ENCODE data around the gene CACTIN. TPM values are rescaled to one million over a fixed set of nuclear protein-coding genes. Genes with fewer than 3 reads are reported as not detected.

CACTIN gene
- total and polyA plus RNA-seq, 2 of the 8 experiments (the other 6 are each of a cell fraction or from before 2014, with no cell fraction given) = 25.8 to 29.9 TPM

DNA sequence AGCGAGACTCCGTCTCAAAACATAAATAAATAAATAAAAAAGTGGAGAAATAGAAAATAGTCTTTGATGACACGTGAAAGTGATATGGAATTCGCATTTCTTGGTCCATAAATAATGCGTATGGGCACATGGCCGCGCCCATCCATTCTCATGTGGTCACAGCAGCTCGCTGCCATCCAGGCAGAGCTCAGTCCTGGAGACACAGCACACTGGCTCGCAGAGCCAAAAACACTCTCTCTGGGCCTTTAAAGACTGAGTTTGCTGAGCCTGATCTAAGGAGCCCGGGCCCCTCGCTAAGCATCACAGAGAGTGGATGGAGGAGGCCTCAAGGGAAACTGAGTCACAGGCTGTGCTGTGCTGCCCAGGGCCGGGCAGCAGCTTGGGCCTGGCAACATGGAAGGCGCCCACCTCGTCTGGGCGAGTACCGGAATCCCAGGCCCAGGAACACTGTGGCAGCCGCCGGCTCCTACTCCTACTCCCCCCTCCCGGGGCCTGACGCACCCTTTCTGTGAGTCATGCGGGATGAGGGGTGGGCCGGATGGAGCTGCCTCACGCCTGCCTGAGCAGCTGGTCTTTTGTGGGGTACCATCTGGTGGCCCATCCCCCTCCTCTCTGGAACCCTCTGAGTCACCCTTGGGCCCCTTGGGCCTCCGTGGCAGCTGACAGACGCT is 28.9 kb upstream of the CACTIN start:
- no peak overlapping the region for H3K9ac ChIP-seq (replicated peaks in 1 of 4; ENCODE audit: extremely low read depth in 1 of 4, low read depth in 3 of 4, low read length in 3 of 4)
- no peak overlapping the region for H4K91ac ChIP-seq (replicated peaks; ENCODE audit: insufficient read length, low read length)
- H2BK120ac ChIP-seq (replicated peaks; ENCODE audit: low read depth, low read length) = no peak overlapping the region
- H2BK15ac ChIP-seq (ENCODE audit: low read length) = no peak overlapping the region
- H3K56ac ChIP-seq (replicated peaks; ENCODE audit: insufficient read length, low read depth, low read length) = no peak overlapping the region
- H3K27ac ChIP-seq (ENCODE audit: low read depth, low read length) = no peak overlapping the region
- ChIA-PET CTCF (ENCODE audit: partially characterized antibody) (interaction anchor here (1.0 to 3.9 kb wide), 12 partner anchors 11 to 445 kb away, joined by 3 to 25 read pairs (median 4); partner anchors contain the start of gene GIPC3), POLR2A (ENCODE audit: partially characterized antibody) (interaction anchor here (0.6 to 0.7 kb wide), 2 partner anchors 10 to 12 kb away, joined by 3 read pairs; no protein-coding TSS in a partner anchor)
- no peak for TF ChIP-seq BRCA1 (IDR thresholded peaks at IDR 0.05; ENCODE audit: low read depth, low read length)
- TF ChIP-seq RBBP5 (IDR thresholded peaks at IDR 0.05; ENCODE audit: borderline replicate concordance, low read depth, low read length) = no peak
- TF ChIP-seq KDM1A (IDR thresholded peaks at IDR 0.05; ENCODE audit: borderline replicate concordance, low read length) = no peak
- no peak for TF ChIP-seq TCF12 (IDR thresholded peaks at IDR 0.05; ENCODE audit: low read depth, low read length)
- no peak for TF ChIP-seq MAFK (IDR thresholded peaks at IDR 0.05; ENCODE audit: low read depth, low read length)
- peaks cover 0 to 16% of the 10 kb centered on the region in 2 experiments for H4K20me1 ChIP-seq (replicated peaks in 1 of 2; ENCODE audit: control insufficient read depth in 1 of 2, insufficient read depth in 2 of 2, low read length in 2 of 2)
- WGBS, 2 experiments (ENCODE audit: extremely low coverage in 1 of 2, insufficient coverage in 1 of 2, insufficient read length in 1 of 2, insufficient replicate concordance in 2 of 2, low coverage in 1 of 2, low lambda C conversion rate in 2 of 2, missing lambda C conversion rate in 1 of 2) = 91% methylated on average over 23 of the region's 25 CpGs; no CpG with 5 or more reads in 1 of the 2 experiments
- H3K36me3 ChIP-seq (ENCODE audit: control insufficient read depth in 2 of 4, insufficient read depth in 4 of 4, low read length in 3 of 4) = peaks cover 0 to 25% (median 8%) of the 10 kb centered on the region in 4 experiments; a peak in 5 of 8 replicates
- peak overlapping the region; percentile 25; the same call in 1 of the 2 replicates for H4K8ac ChIP-seq (ENCODE audit: extremely low read depth, insufficient read depth, low read length)
- FAIRE-seq (no peak), DNase-seq (ENCODE audit: low read depth in 1 of 2, low spot score in 2 of 2) (no peak)
- no peak overlapping the region for H2BK5ac ChIP-seq (ENCODE audit: low read depth, low read length)
- H3K4me3 ChIP-seq (ENCODE audit: extremely low read depth in 1 of 4, insufficient read depth in 2 of 4, low read depth in 3 of 4, low read length in 4 of 4) = no peak overlapping the region
- H3K79me2 ChIP-seq (ENCODE audit: control insufficient read depth in 1 of 2, insufficient read depth in 2 of 2, low read length in 2 of 2) = no peaks in the 10 kb centered on the region
- no peaks in the 10 kb centered on the region for H3K27me3 ChIP-seq (replicated peaks in 1 of 4; ENCODE audit: control insufficient read depth in 3 of 4, extremely low read depth in 1 of 4, insufficient read depth in 3 of 4, low read length in 3 of 4)
- H3K4ac ChIP-seq (replicated peaks; ENCODE audit: insufficient read length, low read depth, low read length) = no peak overlapping the region
- H2BK20ac ChIP-seq (ENCODE audit: low read length) = no peak overlapping the region
- H3K9me3 ChIP-seq (ENCODE audit: insufficient read depth in 2 of 2, low read depth in 1 of 2, low read length in 1 of 2) = no peaks in the 10 kb centered on the region
- H2BK12ac ChIP-seq (ENCODE audit: low read depth, low read length) = no peak overlapping the region
- no peaks in the 10 kb centered on the region for H3K79me1 ChIP-seq (ENCODE audit: low read depth, low read length)
- H3K4me1 ChIP-seq (replicated peaks in 1 of 4; ENCODE audit: control insufficient read depth in 3 of 4, insufficient read depth in 4 of 4, low read length in 3 of 4) = no peaks in the 10 kb centered on the region
- no peak overlapping the region for H3K4me2 ChIP-seq (ENCODE audit: insufficient read depth in 1 of 2, low read depth in 2 of 2, low read length in 2 of 2)
- H2AFZ ChIP-seq (ENCODE audit: low read length) = no peak overlapping the region
- no peak overlapping the region for H3K18ac ChIP-seq (ENCODE audit: extremely low read depth, low read length)
- H3K14ac ChIP-seq (ENCODE audit: insufficient read length) = no peak overlapping the region
- H2AK5ac ChIP-seq (ENCODE audit: low read depth, low read length) = no peak overlapping the region
- H3K23ac ChIP-seq (ENCODE audit: insufficient read length) = no peak overlapping the region
- no peak overlapping the region for H4K5ac ChIP-seq (ENCODE audit: insufficient read length, low read depth, low read length)
- H3K23me2 ChIP-seq (ENCODE audit: low read depth, low read length) = no peaks in the 10 kb centered on the region
